ENCODE results near the gene ABCA4.
A peak's percentile ranks its signal among the peaks of the same experiment; 100 is the strongest.

Gene ABCA4

GRCh38 chr1:94072840-94073522 is 48.0 kb downstream of the ABCA4 start:
- FAIRE-seq: no peak
- TF ChIP-seq TAF1 (IDR thresholded peaks at IDR 0.05; ENCODE audit: borderline replicate concordance, low read depth, low read length): no peak
- no peak for TF ChIP-seq POLR2A (IDR thresholded peaks at IDR 0.05; ENCODE audit: low read depth, low read length)
- no peak for TF ChIP-seq POLR2AphosphoS5 (IDR thresholded peaks at IDR 0.05; ENCODE audit: low read depth, low read length)
- no peak for DNase-seq (ENCODE audit: insufficient read length)

- no peak for FAIRE-seq
- no peak for DNase-seq (ENCODE audit: insufficient read length)
- TF ChIP-seq TAF1 (IDR thresholded peaks at IDR 0.05; ENCODE audit: borderline replicate concordance, low read depth, low read length) (no peak), POLR2AphosphoS5 (IDR thresholded peaks at IDR 0.05; ENCODE audit: low read depth, low read length) (no peak), POLR2A (IDR thresholded peaks at IDR 0.05; ENCODE audit: low read depth, low read length) (no peak)
Measured at GRCh38 chr1:94071976-94072375, 49.0 kb downstream of the ABCA4 start.

GRCh38 chr1:94071391-94071790 is 49.6 kb downstream of the ABCA4 start:
- TF ChIP-seq TAF1 (IDR thresholded peaks at IDR 0.05; ENCODE audit: borderline replicate concordance, low read depth, low read length): no peak
- DNase-seq (ENCODE audit: insufficient read length) (no peak), FAIRE-seq (no peak)

- TF ChIP-seq POLR2A (IDR thresholded peaks at IDR 0.05; ENCODE audit: low read depth, low read length) (no peak), TAF1 (IDR thresholded peaks at IDR 0.05; ENCODE audit: borderline replicate concordance, low read depth, low read length) (no peak), POLR2AphosphoS5 (IDR thresholded peaks at IDR 0.05; ENCODE audit: low read depth, low read length) (no peak)
- FAIRE-seq: no peak
- DNase-seq (ENCODE audit: insufficient read length): no peak
Measured at GRCh38 chr1:94070865-94071264, 50.1 kb downstream of the ABCA4 start.

- DNase-seq (ENCODE audit: insufficient read length) (no peak), FAIRE-seq (no peak)
- TF ChIP-seq POLR2AphosphoS5 (IDR thresholded peaks at IDR 0.05; ENCODE audit: low read depth, low read length) (no peak), POLR2A (IDR thresholded peaks at IDR 0.05; ENCODE audit: low read depth, low read length) (no peak), TAF1 (IDR thresholded peaks at IDR 0.05; ENCODE audit: borderline replicate concordance, low read depth, low read length) (no peak)
Measured at GRCh38 chr1:94069919-94070285, 51.0 kb downstream of the ABCA4 start.

GRCh38 chr1:94068999-94069918 is 51.7 kb downstream of the ABCA4 start:
- DNase-seq (ENCODE audit: insufficient read length) (no peak), FAIRE-seq (no peak)
- TF ChIP-seq TAF1 (IDR thresholded peaks at IDR 0.05; ENCODE audit: borderline replicate concordance, low read depth, low read length) (no peak), POLR2A (IDR thresholded peaks at IDR 0.05; ENCODE audit: low read depth, low read length) (no peak), POLR2AphosphoS5 (IDR thresholded peaks at IDR 0.05; ENCODE audit: low read depth, low read length) (no peak)

GRCh38 chr1:94068096-94068998 is 52.6 kb downstream of the ABCA4 start:
- DNase-seq (ENCODE audit: insufficient read length): no peak
- FAIRE-seq: no peak
- no peak for TF ChIP-seq POLR2AphosphoS5 (IDR thresholded peaks at IDR 0.05; ENCODE audit: low read depth, low read length)
- no peak for TF ChIP-seq TAF1 (IDR thresholded peaks at IDR 0.05; ENCODE audit: borderline replicate concordance, low read depth, low read length)
- no peak for TF ChIP-seq POLR2A (IDR thresholded peaks at IDR 0.05; ENCODE audit: low read depth, low read length)

GRCh38 chr1:94067196-94067595 is 53.8 kb downstream of the ABCA4 start:
- TF ChIP-seq TAF1 (IDR thresholded peaks at IDR 0.05; ENCODE audit: borderline replicate concordance, low read depth, low read length) (no peak), POLR2AphosphoS5 (IDR thresholded peaks at IDR 0.05; ENCODE audit: low read depth, low read length) (no peak), POLR2A (IDR thresholded peaks at IDR 0.05; ENCODE audit: low read depth, low read length) (no peak)
- no peak for FAIRE-seq
- no peak for DNase-seq (ENCODE audit: insufficient read length)

- DNase-seq (ENCODE audit: insufficient read length) (no peak), FAIRE-seq (no peak)
- TF ChIP-seq POLR2A (IDR thresholded peaks at IDR 0.05; ENCODE audit: low read depth, low read length): no peak
- no peak for TF ChIP-seq POLR2AphosphoS5 (IDR thresholded peaks at IDR 0.05; ENCODE audit: low read depth, low read length)
- no peak for TF ChIP-seq TAF1 (IDR thresholded peaks at IDR 0.05; ENCODE audit: borderline replicate concordance, low read depth, low read length)
Measured at GRCh38 chr1:94063379-94063778, 57.6 kb downstream of the ABCA4 start.

- no peak for TF ChIP-seq POLR2A (IDR thresholded peaks at IDR 0.05; ENCODE audit: low read depth, low read length)
- no peak for TF ChIP-seq TAF1 (IDR thresholded peaks at IDR 0.05; ENCODE audit: borderline replicate concordance, low read depth, low read length)
- no peak for TF ChIP-seq POLR2AphosphoS5 (IDR thresholded peaks at IDR 0.05; ENCODE audit: low read depth, low read length)
- peak; percentile 86 for FAIRE-seq
- peak; percentile 41 for DNase-seq (ENCODE audit: insufficient read length)
Measured at GRCh38 chr1:94061513-94062443, 59.2 kb downstream of the ABCA4 start.
